HK-2 (cell line): ENCODE data around the gene ETNK2.

Source experiments
- DNase-seq: peaks from one replicate; pipeline ENCODE4 v3.0.0-alpha.2; 2018; ENCODE audit not compliant: unreplicated experiment

The ETNK2 gene

DNA sequence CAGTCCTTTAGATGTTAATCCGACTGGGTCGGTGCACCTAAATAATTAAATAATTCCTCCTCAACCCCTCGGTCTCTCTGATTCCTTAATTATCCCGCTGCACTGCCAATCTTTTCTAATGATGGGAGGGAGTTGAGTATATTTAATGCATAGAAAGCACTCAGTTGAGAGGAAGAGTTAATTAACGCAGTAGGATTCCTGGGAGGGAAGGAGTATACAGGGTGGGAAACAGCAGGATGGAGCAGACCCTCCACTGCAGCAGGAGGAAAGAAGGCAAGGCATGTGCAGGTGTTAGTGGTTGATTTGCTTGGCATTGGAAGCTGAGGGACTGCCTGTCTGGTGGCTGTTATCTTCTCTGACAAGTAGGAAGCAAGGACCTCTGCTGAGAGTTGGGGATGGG is 24.2 kb upstream of the ETNK2 start:
- no peak for DNase-seq

DNA sequence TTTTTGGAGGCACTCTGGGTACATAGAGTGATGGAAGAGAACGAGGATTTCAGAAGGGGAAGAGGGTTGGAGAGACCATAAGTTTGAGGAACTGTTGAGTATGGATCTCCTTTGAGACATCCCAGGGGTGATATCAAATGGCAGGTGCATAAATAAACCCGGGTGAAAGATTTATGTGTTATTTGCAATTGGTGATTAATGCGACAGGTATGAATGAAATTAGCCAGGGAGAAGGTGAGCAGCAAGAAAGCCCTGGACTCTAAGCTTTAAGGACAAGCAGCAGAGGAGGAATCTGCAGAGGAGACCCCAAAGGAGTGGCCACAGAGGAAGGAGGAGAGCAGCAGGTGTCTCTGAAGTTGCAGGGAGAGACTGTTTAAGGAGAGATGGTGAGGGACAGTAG is 23.1 kb upstream of the ETNK2 start:
- no peak for DNase-seq

DNA sequence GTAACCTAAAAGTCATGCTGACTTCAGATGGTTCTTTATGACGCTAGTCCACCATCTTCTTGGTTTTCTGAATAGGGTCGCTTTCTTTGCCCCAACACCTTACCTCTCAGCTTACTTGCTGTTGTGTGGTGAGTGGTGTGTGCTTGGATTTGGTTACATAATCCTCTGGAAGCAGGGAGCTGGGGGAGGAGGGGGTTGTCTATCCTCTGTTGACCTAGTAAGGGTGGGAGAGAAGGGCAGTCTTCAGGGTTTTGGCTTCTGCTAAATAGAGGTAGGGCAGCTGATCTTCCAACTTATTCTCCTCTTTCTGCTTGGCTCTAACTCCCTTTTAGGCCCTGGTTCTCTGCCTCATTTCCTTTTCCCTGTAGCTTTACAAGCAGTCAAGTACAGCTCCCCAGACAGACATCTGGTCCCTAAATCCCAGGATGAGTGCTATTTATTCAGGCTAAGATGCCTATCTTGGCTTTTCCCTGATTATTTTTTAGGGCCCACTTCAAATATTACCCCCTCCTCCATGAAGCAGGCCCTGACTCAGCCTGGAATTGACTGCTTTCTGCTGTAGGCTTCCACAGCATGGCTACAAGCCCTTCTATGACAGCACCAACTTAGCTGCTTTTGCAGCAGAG is 20.7 kb upstream of the ETNK2 start:
- DNase-seq = no peak

DNA sequence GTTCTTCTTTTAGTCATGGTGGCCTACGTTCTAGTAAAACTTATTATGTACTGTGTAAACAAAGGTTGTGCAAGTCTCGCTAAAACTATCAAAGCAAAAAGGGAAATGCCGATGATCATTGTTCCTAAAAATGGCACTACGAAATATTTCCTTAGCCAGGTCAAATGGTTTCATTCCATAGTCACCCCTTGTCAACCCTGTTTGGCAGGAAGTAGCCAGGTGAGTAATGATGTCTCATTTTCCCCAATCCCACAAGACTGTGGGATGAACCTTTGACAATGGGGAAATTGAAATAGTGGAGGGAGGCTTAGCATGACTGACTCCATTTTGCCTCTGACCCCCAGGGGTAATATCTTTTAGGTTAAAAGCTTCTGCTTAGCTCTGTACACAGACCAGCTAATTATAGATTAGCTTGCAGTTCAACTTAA is 19.9 kb upstream of the ETNK2 start:
- no peak for DNase-seq

DNA sequence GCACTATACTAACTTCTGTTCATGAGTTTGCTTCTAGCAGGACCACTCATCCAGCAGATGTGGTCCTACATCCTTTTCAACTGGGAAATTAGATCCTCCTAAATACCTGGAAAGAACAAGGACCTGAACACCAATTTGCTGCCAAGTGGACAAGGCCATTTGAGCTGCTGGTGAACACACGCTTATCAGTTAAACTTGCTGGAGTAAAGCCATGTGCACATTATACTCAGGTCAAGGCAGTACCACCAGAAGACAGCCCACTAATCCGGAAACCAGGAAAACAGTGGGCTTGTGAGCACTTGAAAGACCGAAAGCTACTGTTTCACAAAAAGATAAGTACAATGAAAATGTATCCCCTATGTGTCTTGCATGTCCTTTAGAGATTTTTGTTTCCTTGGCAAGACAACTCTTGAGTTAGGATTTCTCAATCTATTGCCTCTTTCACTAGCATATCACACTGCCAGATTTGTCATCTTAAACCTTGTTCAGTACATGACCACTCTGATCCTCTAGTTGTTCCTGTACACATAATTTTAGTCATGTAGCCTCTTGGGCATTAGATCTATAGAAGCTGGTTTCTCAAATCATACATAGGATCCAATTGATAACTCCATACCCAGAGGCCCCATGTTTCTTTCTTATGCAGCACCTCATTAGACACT is 18.8 kb upstream of the ETNK2 start:
- DNase-seq = no peak

DNA sequence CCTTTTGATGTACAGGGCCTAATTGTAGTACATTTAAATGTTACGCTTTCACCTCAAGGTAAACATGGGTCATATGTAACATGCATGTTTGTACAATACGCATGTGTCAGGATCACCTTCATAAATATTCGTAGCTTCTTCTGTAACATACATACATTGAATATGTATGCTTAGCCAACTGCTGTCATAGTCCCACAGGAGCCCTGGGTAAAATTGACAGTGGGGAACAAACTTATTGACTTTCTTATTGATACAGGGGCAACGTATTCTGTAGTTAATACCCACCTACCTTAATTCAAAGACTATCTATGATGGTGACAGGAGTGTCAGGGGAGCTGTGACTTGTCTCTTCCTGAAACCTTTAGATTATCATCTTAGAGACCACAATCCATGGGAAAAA is 18.0 kb upstream of the ETNK2 start:
- DNase-seq = no peak

DNA sequence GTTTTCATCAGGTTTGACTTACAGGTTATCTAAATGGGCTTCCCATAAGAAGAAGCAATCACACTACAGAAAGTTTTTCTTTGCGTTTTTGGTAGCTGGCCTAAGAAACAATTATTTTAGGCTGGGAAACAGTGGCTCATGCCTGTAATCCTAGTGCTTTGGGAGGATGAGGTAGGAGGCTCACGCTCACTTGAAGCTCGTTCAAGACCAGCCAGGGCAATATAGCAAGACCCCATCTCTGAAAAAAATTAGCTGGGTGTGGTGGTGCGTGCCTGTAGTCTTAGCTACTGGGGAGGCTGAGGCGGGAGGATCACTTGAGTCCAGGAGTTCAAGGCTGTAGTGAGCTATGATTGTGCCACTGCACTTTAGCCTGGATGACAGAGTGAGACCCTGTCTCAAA is 15.9 kb upstream of the ETNK2 start:
- DNase-seq = no peak

DNA sequence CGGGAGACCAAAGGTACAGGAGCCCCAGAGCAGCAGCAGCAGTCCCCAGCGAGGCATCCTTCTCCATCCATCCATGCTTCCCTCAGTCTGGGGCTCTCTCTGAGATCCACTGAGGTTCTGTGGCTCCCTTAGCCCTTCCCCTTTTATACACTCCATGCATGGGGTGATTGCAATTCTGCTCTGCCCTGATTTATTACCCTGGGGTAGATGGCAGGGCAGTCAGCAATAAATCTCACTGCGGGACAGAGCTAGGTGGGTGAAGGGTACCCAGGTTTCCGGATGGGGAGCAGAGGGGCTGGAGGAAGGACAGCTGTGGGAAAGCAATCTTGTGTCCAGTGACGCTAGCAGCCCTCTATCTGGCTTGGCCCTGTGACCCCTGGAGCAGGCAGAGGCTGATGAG is 14.4 kb upstream of the ETNK2 start, which contains the start of gene REN:
Gene REN (minus strand): TSS at position 119 of the 400 bp plus-strand sequence. CDS start 44 bp downstream, at position 75.
- no peak for DNase-seq

DNA sequence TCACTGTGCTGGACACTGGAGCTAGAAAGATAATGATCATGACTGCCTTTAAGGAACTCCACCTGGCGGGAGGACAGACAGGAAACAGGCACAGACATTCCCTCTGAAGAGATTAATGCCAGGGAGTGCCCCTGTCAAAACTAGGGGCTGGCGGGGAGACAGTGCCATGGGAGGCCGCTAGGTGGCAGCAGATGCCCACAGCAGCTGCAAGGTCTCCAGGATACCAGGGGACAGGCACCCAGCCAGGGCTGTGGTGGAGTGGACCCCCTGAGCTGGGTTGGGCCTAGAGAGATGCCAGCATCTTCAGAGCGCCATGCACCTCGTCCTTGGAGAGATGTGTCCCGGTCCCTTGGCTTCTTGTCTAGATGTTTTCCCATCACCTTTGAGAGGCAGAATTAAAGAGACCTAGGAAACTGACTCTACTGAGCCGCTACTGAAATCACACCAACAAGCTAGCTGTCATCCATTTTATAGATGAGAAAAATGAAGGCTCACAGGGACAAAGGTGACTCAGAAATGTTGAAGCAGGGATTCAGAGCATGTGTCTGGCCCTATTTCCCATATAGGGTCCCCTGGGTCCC is 10.7 kb upstream of the ETNK2 start:
- DNase-seq = peak; percentile 94

DNA sequence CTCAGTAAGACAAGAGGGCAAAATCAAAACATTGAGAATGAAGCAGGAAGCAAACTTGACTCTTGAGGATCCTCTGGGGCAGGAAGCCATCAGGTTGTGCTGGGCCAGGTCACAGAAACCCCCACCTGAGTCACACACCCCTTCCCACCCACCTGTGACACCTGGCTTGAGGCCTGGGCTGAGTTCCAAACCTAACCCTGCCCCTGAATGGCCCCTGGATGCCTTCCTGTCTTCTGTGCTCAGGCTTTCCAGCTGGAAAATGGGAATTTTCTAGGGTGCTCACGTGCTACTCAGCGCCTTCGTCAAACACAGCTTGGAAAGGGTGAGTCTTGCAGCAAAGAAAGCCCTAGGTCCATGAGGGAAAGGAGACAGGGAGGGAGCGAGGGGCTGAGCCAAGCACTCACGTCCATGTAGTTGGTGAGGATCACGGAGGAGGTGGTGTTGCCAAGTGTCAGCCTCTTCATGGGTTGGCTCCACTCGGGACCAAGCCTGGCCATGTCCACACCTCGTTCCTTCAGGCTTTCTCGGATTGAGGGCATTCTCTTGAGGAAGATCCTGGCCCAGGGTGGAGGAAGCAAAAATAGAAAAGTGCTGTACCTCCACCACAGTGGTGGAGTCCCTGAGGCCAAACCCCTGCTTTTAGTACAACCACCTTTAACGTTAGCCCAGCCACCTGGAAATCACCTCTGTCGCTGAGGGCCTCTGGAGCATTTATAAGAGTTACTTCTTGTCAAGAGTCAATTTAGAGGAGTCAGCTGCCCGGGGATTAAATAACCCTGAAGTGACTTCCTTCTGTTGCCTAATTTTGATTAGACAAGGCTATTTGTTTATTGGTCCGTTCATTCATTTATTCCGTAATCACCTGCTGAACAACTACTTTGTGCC is 10.0 kb upstream of the ETNK2 start:
- DNase-seq = no peak

DNA sequence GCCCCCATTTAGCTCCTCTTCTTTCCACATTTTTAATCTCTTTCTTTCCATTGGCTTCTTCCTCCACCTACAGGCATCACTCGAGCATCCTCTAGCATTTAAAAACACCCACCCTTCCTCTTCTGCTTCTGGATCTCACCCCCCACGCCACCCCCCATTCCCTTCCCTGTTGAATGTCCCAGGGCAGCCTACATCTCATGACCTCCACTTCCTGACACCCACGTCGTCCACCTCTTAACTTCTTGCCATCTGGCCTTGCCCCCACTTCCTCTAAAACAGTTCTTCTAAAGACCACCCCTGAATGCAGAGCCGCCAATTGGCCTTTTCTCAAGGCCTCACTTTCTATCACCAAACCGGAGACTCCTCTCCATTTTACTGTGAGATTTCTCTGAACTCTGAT is 6.1 kb upstream of the ETNK2 start:
- DNase-seq = no peak

DNA sequence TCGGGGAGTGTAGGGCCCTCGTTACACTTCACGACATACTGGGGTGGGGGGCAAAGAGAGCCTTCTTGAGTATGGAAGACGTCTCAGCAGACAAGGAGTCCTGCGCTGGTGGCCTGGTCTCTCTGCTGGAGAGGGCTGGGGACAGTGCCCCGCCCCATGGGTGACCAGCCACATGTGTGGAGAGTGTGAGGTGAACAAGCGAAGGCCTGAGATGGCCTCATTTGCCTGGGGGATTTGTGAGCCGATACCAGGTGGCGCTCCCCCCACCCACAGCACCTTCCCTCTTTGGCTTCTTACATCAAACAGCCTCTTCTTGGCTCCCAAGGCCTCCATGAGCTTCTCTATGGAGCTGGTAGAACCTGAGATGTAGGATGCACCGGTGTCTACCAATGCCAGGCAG is 4.0 kb upstream of the ETNK2 start:
- DNase-seq = no peak

DNA sequence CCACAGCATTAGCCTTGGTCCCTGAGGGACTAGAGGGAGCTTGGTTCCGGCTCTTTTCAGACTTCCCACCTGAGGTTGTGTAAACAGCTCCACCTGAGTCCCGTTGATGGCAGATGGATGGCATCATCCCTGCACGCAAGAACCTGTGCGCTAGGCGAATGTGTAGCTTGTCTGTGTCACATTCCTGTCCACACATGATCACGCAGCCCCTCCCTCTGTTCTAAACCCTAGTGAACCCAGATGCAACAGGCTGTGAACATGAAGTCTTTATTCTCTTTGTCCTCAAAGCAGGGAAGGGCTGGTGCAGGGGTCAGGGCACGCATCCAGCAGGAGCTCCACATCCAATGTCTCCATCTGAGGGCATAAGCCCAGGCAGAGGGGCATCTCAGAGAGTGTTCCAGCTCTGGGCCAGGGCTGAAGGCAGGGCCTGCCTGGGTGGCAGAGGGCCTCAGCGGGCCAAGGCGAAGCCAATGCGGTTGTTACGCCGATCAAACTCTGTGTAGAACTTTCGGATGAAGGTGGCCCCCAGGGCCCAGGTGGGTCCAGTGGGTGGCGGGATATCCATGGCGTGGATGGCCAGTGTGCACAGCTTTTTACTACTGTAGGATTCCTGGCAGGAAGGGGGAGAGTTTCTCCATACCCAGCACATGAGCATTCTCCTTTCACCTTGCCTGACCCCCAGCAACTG is 2.9 kb upstream of the ETNK2 start:
- DNase-seq = no peak

DNA sequence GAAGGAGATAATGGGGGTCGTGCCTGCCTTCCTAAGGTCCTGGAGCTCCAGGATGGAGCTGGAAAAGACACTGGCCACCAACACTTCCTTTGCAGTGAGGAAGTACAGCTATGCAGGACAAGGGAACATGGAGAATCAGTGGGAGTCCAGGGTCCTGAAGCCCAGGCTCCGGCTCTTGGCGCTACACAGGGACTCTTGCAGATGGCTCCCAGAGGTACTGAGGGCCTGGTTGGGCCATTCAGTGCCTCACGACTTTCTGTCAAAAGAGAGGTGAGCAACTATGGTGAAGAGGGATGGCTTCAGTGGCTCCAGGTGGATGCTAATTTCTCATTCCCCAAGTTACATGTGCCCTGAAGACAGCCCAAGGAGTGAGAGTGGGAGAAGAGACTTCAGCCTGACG is 1.8 kb upstream of the ETNK2 start:
- DNase-seq = no peak

DNA sequence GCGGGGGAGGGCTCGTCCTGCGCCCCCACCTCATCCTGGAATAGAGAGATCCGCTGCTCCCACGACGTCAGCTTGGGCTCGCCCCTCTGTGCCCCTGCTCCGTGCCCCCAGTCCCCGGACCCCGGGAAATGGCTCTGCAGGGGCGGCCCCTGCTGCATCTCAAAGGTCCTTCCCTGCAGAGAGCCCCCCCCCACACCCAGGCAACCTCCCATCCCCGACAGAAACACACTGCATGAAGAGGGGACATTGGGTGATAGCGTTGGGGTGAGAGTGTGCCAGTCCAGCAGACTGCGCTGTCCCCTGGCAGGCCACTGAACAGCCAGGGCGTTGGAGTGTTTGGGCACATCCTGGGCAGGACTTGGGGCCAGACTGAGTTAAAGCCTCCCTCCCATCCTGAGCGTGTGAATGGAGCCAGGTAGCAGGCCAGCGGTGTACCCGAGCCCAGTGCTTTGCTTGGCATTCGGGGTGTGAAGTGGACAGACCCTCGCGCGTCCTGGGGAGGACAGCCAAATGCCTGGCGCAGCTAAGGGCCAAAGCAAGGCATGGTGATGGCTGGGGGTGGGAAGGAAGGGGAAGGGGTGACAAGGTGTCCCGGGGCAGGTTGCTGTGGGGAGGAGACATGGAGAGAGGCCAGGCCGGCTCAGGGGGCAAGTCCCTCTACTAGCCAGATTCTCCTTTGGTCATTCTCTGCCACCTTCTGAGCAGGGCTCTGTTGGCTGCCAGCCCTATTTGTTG is 633 bp upstream of the ETNK2 start:
- no peak for DNase-seq

DNA sequence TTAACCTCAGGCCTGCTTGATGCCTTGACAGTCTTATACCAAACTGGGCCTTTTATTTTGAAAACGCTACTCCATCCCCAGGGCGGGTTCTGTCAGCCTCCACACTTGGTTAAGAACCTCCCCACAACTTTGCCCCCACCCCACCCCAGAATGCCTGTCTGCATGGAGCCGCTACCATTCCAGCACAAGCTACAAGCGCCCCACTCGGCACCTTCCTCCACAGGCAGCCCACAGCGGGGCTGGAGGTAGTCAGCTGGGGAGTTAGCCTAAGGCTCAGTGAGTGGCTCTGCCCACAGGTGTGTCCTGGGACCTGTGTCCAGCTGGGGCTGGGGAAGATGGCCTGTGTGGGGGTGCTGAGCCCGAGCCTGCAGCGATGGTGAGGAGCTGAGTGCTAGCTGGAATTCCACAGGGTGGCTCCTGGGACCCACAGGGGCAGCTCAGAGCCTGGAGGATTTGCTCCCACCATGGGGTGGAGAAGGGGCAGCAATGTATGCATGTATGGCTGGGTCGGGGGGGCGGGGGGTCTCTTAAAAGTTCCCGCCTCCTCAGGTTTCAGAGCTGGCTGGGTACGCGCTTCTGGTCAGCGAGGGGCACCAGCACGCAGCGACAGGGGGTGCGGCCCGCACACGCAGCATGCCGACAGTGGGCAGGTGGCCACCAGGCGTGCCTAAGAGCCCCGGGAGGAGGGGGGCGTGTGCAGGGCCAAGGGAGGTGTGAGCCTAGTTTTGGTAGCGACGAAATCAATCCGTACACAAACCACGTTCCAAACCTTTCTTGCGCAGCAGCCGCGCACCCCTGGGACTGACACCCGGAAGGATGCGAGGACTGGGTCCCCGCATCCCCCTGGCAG is 917 bp downstream of the ETNK2 start:
- DNase-seq = no peak

DNA sequence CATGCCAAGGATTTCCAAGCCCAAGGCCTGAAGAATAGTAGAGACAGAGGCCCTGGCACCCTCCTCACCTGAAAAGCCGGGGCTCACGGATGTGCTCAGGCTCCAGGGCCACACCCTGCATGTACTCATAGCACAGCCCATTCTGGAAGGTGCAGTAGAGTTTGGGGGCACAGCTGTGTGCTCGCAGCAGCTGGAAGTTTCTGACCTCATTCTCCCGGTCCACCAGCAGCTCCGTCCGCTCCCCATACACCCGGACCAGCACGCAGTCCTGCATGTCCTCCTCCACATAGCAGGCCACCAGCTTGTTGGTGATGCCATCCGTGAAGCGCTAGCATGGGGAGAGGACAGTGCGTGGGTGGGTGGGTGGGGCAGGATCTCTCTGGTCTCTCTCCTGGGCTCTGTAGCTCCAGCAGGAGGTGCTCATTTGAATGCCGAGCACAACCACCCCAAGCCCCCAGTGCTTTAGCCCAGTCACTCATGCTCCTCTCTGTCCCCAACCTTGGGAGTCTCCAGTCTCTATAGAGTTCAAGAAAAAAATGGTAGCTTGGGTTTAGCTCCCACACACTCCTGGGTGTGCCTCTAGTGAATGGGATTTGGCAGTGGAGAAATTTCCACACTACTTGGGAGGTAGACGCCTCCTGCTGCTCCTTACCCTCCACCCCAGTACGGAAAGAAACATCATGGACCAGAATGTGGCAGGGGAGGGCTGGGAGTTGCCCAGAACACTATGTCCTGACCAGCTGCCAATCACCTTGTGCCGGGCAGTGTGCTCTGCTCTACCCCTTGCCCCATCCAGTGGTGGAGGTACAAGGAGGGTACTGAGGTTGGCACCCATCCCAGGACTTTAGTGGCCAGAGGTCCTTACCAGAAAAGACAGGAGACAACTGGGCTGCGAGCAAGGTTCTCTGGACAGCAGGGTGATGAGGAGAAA is 1.9 kb downstream of the ETNK2 start:
- DNase-seq = no peak

DNA sequence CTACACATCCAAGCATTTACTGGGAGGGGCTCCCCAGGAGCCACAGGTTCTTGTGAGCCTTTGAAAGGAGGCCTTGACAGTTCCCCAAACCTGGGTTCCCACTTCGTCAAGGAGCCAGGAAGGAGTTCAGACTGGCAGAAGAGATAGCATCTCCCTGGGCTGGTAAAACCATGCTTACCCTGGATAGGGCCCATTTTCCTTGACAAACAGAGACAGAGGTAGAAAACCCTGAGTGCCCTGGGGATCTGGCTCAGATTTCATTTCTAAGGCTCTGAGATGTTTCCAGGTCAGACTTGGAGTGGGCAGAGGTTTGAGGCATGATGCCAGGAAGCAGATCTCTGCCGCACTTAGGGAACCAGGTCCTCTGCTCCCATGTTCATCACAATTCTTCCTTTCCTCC is 2.7 kb downstream of the ETNK2 start:
- DNase-seq = no peak
